Neural progenitor cell (in vitro differentiated cells): Measurements from ENCODE around the gene RPL14. TPM values are rescaled to one million over a fixed set of nuclear protein-coding genes. Genes with fewer than 3 reads are reported as not detected.

Source experiments
- DNase-seq: peaks from one replicate; pipeline ENCODE4 v3.0.0-alpha.2; 2016; ENCODE audit warnings: low spot score
- H2AFZ ChIP-seq: fragments of 200-600 bp; sonication (generic); replicated peaks from 2 replicates; pipeline ENCODE4 v1.6.1; 2016; ENCODE audit warnings: antibody characterized with exemption
- H3F3A ChIP-seq: fragments of 200-600 bp; sonication (generic); 2 replicates; pipeline ENCODE4 v1.6.1; 2016; ENCODE audit warnings: antibody characterized with exemption, low read depth
- H3K27ac ChIP-seq: fragments of 200-600 bp; sonication (generic); 2 replicates; pipeline ENCODE4 v1.5.1; 2016; ENCODE audit warnings: mild to moderate bottlenecking
- H3K27me3 ChIP-seq: fragments of 200-600 bp; sonication (generic); 2 replicates; pipeline ENCODE4 v1.6.1; 2016; ENCODE audit warnings: mild to moderate bottlenecking, moderate library complexity
- H3K36me3 ChIP-seq: fragments of 200-600 bp; sonication (generic); 2 replicates; pipeline ENCODE4 v1.5.1; 2016
- H3K4me1 ChIP-seq: fragments of 200-600 bp; sonication (generic); 2 replicates; pipeline ENCODE4 v1.6.1; 2016; ENCODE audit warnings: mixed run types
- H3K4me2 ChIP-seq: fragments of 200-600 bp; sonication (generic); 2 replicates; pipeline ENCODE4 v1.6.1; 2016
- H3K4me3 ChIP-seq: fragments of 200-600 bp; sonication (generic); 2 replicates; pipeline ENCODE4 v1.5.1; 2016
- H3K79me2 ChIP-seq: fragments of 200-600 bp; sonication (generic); 2 replicates; pipeline ENCODE4 v1.6.1; 2016; ENCODE audit warnings: low read depth
- H3K9ac ChIP-seq: fragments of 200-600 bp; sonication (generic); 2 replicates; pipeline ENCODE4 v1.6.1; 2016
- H3K9me3 ChIP-seq: fragments of 200-600 bp; sonication (generic); 2 replicates; pipeline ENCODE4 v1.5.1; 2016; ENCODE audit warnings: low read depth
- H4K20me1 ChIP-seq: fragments of 200-600 bp; sonication (generic); 2 replicates; pipeline ENCODE4 v1.6.1; 2016; ENCODE audit warnings: low read depth
- H3K27ac Mint-ChIP-seq: 3 replicates; pipeline ENCODE4 v1.8.0; 2021; ENCODE audit warnings: mixed read lengths
- H3K27me3 Mint-ChIP-seq: 2 replicates; pipeline ENCODE4 v1.8.0; 2022; ENCODE audit warnings: low read depth, mild to moderate bottlenecking, inconsistent platforms, moderate library complexity, mixed read lengths; ENCODE audit not compliant: insufficient read depth
- H3K36me3 Mint-ChIP-seq: 3 replicates; pipeline ENCODE4 v1.8.0; 2021; ENCODE audit warnings: mixed read lengths
- H3K4me1 Mint-ChIP-seq: 3 replicates; pipeline ENCODE4 v1.8.0; 2021; ENCODE audit warnings: mixed read lengths
- H3K4me3 Mint-ChIP-seq: 3 replicates; pipeline ENCODE4 v1.8.0; 2021; ENCODE audit warnings: mild to moderate bottlenecking, moderate library complexity, mixed read lengths
- H3K9me3 Mint-ChIP-seq: 3 replicates; pipeline ENCODE4 v1.8.0; 2020; ENCODE audit warnings: mixed read lengths
- EZH2 ChIP-seq: fragments of 200-600 bp; sonication (generic); IDR thresholded peaks from 2 replicates; pipeline ENCODE4 v1.6.1; 2017; ENCODE audit warnings: antibody characterized with exemption, mild to moderate bottlenecking, moderate library complexity
- EZH2phosphoT487 ChIP-seq: fragments of 200-600 bp; sonication (generic); IDR thresholded peaks from 2 replicates; pipeline ENCODE4 v1.6.1; 2017; ENCODE audit warnings: antibody characterized with exemption
- total RNA-seq: library from RNA; depleted of rRNA; stranded (reverse); fragments of >200 nt; gene quantifications from 2 replicates; pipeline ENCODE4 v1.2.3, GENCODE V29; 2015; ENCODE audit warnings: low replicate concordance
- TF ChIP-seq, protein P1 (sequence below): fragments of 200-600 bp; sonication (generic); IDR thresholded peaks from 2 replicates; pipeline ENCODE4 v1.5.1; 2017; ENCODE audit warnings: antibody characterized with exemption, mild to moderate bottlenecking

RPL14 gene
- total RNA-seq, 1 donor from 2014 or later: 948 TPM

DNA sequence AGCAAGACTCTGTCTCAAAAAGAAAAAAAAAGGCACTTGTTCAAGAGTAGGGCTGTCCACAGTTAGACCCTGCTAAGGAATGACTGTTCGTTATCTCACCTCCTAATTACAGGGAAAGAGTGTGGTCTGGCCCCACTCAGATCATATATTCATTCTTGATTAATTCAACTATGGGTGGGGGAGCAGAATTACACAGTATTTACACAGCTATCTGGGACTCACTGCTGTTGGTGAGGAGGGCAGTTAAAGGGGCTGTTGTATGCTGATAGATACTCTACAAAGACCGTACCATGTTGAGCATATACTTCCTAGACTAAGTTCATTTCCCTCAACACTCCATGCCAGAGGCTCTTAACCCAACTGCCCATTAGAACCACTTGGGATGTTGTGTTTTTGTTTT lies 44.9 kb downstream of the RPL14 start:
- Histone ChIP-seq H3K9ac (no peak overlapping the region), H3K9me3 (no peaks in the 10 kb centered on the region), H3K27me3 (no peaks in the 10 kb centered on the region), H3K79me2 (peaks cover 11% of the 10 kb centered on the region), H3K36me3 (no peaks in the 10 kb centered on the region), H3K4me1 (peaks cover 6% of the 10 kb centered on the region), H4K20me1 (no peaks in the 10 kb centered on the region), H2AFZ (no peak overlapping the region), H3K4me2 (no peak overlapping the region), H3K4me3 (no peak overlapping the region), H3K27ac (no peak overlapping the region), H3F3A (peaks cover 8% of the 10 kb centered on the region)
- Mint-ChIP-seq H3K9me3 (peaks cover 2% of the 10 kb centered on the region), H3K36me3 (no peaks in the 10 kb centered on the region), H3K27ac (no peak overlapping the region), H3K4me1 (peaks cover 9% of the 10 kb centered on the region), H3K27me3 (peaks cover 9% of the 10 kb centered on the region), H3K4me3 (no peak overlapping the region)
- TF ChIP-seq EZH2: no peak
- TF ChIP-seq, protein P1, sequence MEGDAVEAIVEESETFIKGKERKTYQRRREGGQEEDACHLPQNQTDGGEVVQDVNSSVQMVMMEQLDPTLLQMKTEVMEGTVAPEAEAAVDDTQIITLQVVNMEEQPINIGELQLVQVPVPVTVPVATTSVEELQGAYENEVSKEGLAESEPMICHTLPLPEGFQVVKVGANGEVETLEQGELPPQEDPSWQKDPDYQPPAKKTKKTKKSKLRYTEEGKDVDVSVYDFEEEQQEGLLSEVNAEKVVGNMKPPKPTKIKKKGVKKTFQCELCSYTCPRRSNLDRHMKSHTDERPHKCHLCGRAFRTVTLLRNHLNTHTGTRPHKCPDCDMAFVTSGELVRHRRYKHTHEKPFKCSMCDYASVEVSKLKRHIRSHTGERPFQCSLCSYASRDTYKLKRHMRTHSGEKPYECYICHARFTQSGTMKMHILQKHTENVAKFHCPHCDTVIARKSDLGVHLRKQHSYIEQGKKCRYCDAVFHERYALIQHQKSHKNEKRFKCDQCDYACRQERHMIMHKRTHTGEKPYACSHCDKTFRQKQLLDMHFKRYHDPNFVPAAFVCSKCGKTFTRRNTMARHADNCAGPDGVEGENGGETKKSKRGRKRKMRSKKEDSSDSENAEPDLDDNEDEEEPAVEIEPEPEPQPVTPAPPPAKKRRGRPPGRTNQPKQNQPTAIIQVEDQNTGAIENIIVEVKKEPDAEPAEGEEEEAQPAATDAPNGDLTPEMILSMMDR: no peak
- TF ChIP-seq EZH2phosphoT487: no peak
- DNase-seq: no peak

DNA sequence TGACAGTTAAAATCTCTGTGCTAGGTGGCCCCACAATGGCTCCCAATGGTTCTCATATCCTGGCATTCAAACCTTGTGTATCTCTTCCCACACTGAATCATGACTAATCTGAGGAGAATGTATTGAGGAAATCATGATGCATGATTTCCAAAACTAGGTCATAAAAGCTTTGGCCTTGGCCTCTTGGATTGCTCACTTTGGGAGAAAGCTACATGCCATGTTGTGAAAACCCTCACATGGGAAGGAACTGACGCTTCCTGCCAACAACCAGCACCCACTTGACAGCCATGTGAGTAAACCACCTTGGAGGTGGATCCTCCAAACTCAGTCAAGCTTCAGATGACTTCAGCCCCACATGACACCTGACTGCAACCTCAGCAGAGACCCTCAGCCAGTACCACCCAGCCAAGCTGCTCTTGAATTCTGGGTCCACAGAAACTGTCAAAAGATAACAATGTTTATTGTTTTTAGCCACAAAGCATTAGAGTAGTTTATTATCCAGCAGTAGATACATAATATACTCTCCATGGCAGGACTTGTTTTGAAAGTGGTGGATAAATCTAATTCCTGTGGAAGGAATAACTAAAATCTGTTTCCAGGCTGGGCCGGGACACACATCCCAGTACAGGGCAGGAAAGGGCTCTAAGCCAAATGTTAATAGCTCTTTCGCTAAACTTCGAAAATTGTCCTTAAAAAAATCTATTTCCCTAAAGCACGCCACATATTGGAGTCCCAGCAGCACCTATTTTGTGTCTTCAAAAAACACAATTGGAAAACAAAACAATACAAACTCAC lies 47.7 kb downstream of the RPL14 start:
- H4K20me1 ChIP-seq: no peaks in the 10 kb centered on the region
- peaks cover 39% of the 10 kb centered on the region for H3K79me2 ChIP-seq
- DNase-seq: no peak
- no peaks in the 10 kb centered on the region for H3K27me3 ChIP-seq
- H3K4me1 ChIP-seq: peaks cover 6% of the 10 kb centered on the region
- H3K9me3 ChIP-seq: no peaks in the 10 kb centered on the region
- H2AFZ ChIP-seq: peak overlapping the region; percentile 90
- H3K4me3 ChIP-seq: peak overlapping the region; percentile 84
- H3K9ac ChIP-seq: no peak overlapping the region
- Mint-ChIP-seq H3K36me3 (peaks cover 13% of the 10 kb centered on the region), H3K27me3 (peaks cover 9% of the 10 kb centered on the region), H3K27ac (no peak overlapping the region), H3K9me3 (no peaks in the 10 kb centered on the region), H3K4me3 (peak overlapping the region; percentile 96), H3K4me1 (peaks cover 17% of the 10 kb centered on the region)
- TF ChIP-seq, protein P1: no peak
- TF ChIP-seq EZH2phosphoT487: peak; percentile 18
- no peak overlapping the region for H3K27ac ChIP-seq
- H3F3A ChIP-seq: peaks cover 8% of the 10 kb centered on the region
- peak overlapping the region; percentile 89 for H3K4me2 ChIP-seq
- peaks cover 5% of the 10 kb centered on the region for H3K36me3 ChIP-seq

GRCh38 chr3:40505599-40506462 lies 48.7 kb downstream of the RPL14 start, which contains the start of gene ZNF620:
TSS of gene ZNF620 (plus strand) at chr3:40506039. CDS start at chr3:40506353, 314 bp downstream.
- Histone ChIP-seq H3F3A (peaks cover 8% of the 10 kb centered on the region), H3K27ac (peak within 1 kb of the TSS; percentile 16), H3K36me3 (peaks cover 5% of the 10 kb centered on the region), H3K4me1 (peaks cover 6% of the 10 kb centered on the region), H3K79me2 (peaks cover 46% of the 10 kb centered on the region), H4K20me1 (no peaks in the 10 kb centered on the region), H3K9me3 (no peaks in the 10 kb centered on the region), H3K4me3 (peak within 1 kb of the TSS; percentile 84), H3K9ac (peak within 1 kb of the TSS; percentile 75), H2AFZ (peak within 1 kb of the TSS; percentile 90), H3K4me2 (peak within 1 kb of the TSS; percentile 89), H3K27me3 (no peaks in the 10 kb centered on the region)
- peak; percentile 54 for TF ChIP-seq EZH2
- no peak for TF ChIP-seq EZH2phosphoT487
- TF ChIP-seq, protein P1: peak; percentile 54
- DNase-seq: peak; percentile 90
- peaks cover 17% of the 10 kb centered on the region for H3K4me1 Mint-ChIP-seq
- H3K9me3 Mint-ChIP-seq: no peaks in the 10 kb centered on the region
- H3K27me3 Mint-ChIP-seq: peaks cover 5% of the 10 kb centered on the region
- H3K36me3 Mint-ChIP-seq: peaks cover 20% of the 10 kb centered on the region
- H3K27ac Mint-ChIP-seq: peak within 1 kb of the TSS; percentile 90
- peak within 1 kb of the TSS; percentile 96 for H3K4me3 Mint-ChIP-seq
